HepG2 (cell line): ENCODE data around the gene CPT1C. TPM values are rescaled to one million over a fixed set of nuclear protein-coding genes. Genes with fewer than 3 reads are reported as not detected.
A peak's percentile ranks its signal among the peaks of the same experiment; 100 is the strongest.

Experiments
- ADNP ChIP-seq: sonication (generic); formaldehyde crosslinking; IDR thresholded peaks from 2 replicates; pipeline ENCODE4 v1.4.0; 2020; ENCODE audit warnings: missing genetic modification reagents
- ARNTL ChIP-seq: sonication (generic); formaldehyde crosslinking; IDR thresholded peaks from 2 replicates; pipeline ENCODE4 v1.4.0; 2020; ENCODE audit warnings: mild to moderate bottlenecking, missing genetic modification reagents
- FOXA1 ChIP-seq, 2 experiments: fragments of 450-650 bp in 1 of 2; sonication (generic) in 1 of 2; formaldehyde crosslinking in 1 of 2; IDR thresholded peaks; 2 replicates each; pipeline versions ENCODE4 v1.4.0 to v1.6.1; 2016 to 2020; ENCODE audit warnings: missing genetic modification reagents in 1 of 2
- IKZF4 ChIP-seq: sonication (generic); formaldehyde crosslinking; IDR thresholded peaks from 2 replicates; pipeline ENCODE4 v1.5.1; 2020; ENCODE audit warnings: borderline replicate concordance, mild to moderate bottlenecking, low read depth, missing genetic modification reagents; ENCODE audit errors: not compliant biosample characterization
- MXI1 ChIP-seq: IDR thresholded peaks from 3 replicates; pipeline ENCODE4 v1.6.1; 2012; ENCODE audit warnings: low read depth, low read length, inconsistent platforms, borderline replicate concordance
- PRDM10 ChIP-seq: sonication (generic); formaldehyde crosslinking; IDR thresholded peaks from 2 replicates; pipeline ENCODE4 v1.4.0; 2020; ENCODE audit warnings: low read depth, missing genetic modification reagents
- TARDBP ChIP-seq: sonication (generic); formaldehyde crosslinking; IDR thresholded peaks from 2 replicates; pipeline ENCODE4 v1.8.0; 2022; ENCODE audit warnings: mild to moderate bottlenecking, missing genetic modification reagents
- USF2 ChIP-seq, 2 experiments: sonication (generic) in 1 of 2; formaldehyde crosslinking in 1 of 2; IDR thresholded peaks; 2 replicates each; pipeline versions ENCODE4 v1.5.1 to v1.6.1; 2011 to 2020; ENCODE audit warnings: borderline replicate concordance in 1 of 2, low read depth in 1 of 2, low read length in 1 of 2, mild to moderate bottlenecking in 1 of 2, missing genetic modification reagents in 1 of 2, moderate library complexity in 1 of 2
- ZBTB3 ChIP-seq: sonication (generic); formaldehyde crosslinking; IDR thresholded peaks from 2 replicates; pipeline ENCODE4 v1.4.0; 2020; ENCODE audit warnings: low read depth, mild to moderate bottlenecking, moderate library complexity, missing genetic modification reagents, borderline replicate concordance
- ZC3H4 ChIP-seq: sonication (generic); formaldehyde crosslinking; IDR thresholded peaks from 2 replicates; pipeline ENCODE4 v1.4.0; 2020; ENCODE audit warnings: missing genetic modification reagents, borderline replicate concordance
- ZNF230 ChIP-seq: sonication (generic); formaldehyde crosslinking; IDR thresholded peaks from 2 replicates; pipeline ENCODE4 v1.4.0; 2020; ENCODE audit warnings: mild to moderate bottlenecking, missing genetic modification reagents
- ZNF580 ChIP-seq: IDR thresholded peaks from 2 replicates; pipeline ENCODE4 v1.6.1; 2016; ENCODE audit warnings: low read depth, borderline replicate concordance
- ZNF704 ChIP-seq: sonication (generic); formaldehyde crosslinking; IDR thresholded peaks from 2 replicates; pipeline ENCODE4 v1.8.1; 2023; ENCODE audit warnings: mild to moderate bottlenecking, inconsistent platforms, moderate library complexity, missing genetic modification reagents, borderline replicate concordance
- ZNF839 ChIP-seq: sonication (generic); formaldehyde crosslinking; IDR thresholded peaks from 2 replicates; pipeline ENCODE4 v1.4.0; 2020; ENCODE audit warnings: missing genetic modification reagents, mild to moderate bottlenecking, borderline replicate concordance
- polyA plus RNA-seq, 8 experiments: library from polyadenylated mRNA; depleted of rRNA in 3 of 8; stranded (reverse) in 7 of 8; unstranded in 1 of 8; fragments of >200 nt; fragmentation: Illumina TruSeq in 4 of 8; extraction: Trizol in 4 of 8; gene quantifications; 2 replicates each; pipeline versions ENCODE4 v1.2.1 to v1.2.3, GENCODE V29; 2011 to 2016; ENCODE audit warnings: low read depth in 4 of 8, missing spikeins in 1 of 8, mixed read lengths in 1 of 8; ENCODE audit not compliant: insufficient read depth in 1 of 8
- total RNA-seq, 5 experiments: library from RNA; depleted of rRNA; stranded (reverse); fragments of >200 nt; fragmentation: Illumina TruSeq; extraction: Trizol; gene quantifications; 2 replicates each; pipeline ENCODE4 v1.2.3, GENCODE V29; 2016; ENCODE audit warnings: low read depth in 1 of 5

CPT1C gene
- total and polyA plus RNA-seq, 2 of the 13 experiments (the other 11 are each of a cell fraction or from before 2014, with no cell fraction given), result 0.18 TPM; not detected in 1

DNA sequence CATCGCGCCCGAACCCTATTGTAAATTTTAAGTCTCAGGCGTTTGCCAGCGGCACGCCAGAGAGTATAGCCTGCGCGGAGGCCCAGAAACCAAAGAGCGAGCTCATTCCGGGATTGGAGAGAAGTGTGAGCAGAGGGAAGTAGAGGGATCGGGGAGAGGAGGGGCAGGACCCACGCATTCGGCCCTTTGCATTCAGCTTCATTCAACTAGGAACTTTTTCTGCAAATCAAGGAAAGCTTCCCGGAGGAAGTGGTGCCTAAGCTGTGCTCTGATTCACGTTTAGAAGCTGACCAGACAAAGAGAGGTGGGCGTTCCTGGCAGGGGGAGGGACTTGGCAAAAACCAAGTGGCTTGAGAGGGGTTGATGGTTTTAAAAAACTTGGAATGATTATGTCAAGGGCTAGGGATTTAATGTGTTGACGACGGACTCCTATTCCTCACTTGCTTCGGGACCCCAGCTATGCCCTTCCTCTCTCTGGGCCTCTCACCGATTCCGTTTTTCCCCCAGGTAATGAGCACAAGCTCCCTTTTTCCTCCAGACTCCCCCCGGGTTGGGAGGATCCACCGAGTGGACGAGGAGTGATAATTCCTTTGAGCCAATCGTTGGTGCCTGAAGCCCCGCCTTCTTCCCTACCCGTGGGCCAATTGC is 14.7 kb upstream of the CPT1C start (continued):
- TF ChIP-seq IKZF4 (CRISPR knock-in tag), result no peak
- TF ChIP-seq ZNF704 (CRISPR knock-in tag), result no peak
- TF ChIP-seq ZBTB3 (CRISPR knock-in tag), result no peak
- TF ChIP-seq FOXA1 (IDR thresholded peaks at IDR 0.05), result no peak
- no peak for TF ChIP-seq FOXA1 (CRISPR knock-in tag; IDR thresholded peaks at IDR 0.05)
- TF ChIP-seq ADNP (CRISPR knock-in tag), result peak; percentile 94
- TF ChIP-seq PRDM10 (CRISPR knock-in tag), result peak; percentile 100
- TF ChIP-seq MXI1, result peak; percentile 40; the same call in 1 of the 3 replicates
- no peak for TF ChIP-seq ZNF580 (CRISPR knock-in tag)
- TF ChIP-seq TARDBP, result peak; percentile 37; the same call in 1 of the 2 replicates
- TF ChIP-seq ZNF839, result no peak
- peak; percentile 70; the same call in 1 of the 2 replicates for TF ChIP-seq ZNF230
- no peak for TF ChIP-seq USF2 (IDR thresholded peaks at IDR 0.05; ENCODE audit: low read depth, low read length)
- no peak for TF ChIP-seq USF2 (CRISPR knock-in tag; IDR thresholded peaks at IDR 0.05; ENCODE audit: borderline replicate concordance)
- no peak for TF ChIP-seq ZC3H4 (CRISPR knock-in tag)
- peak; percentile 73; the same call in 1 of the 2 replicates for TF ChIP-seq ARNTL
